Activated CD8-positive, alpha-beta memory T cell treated with anti-CD3 and anti-CD28 coated beads, Interleukin-2, amount 50 U/mL, for 1 hour (primary cell): ENCODE measurements around the gene JAKMIP1.

Experiments used
- DNase-seq: peaks from one replicate; pipeline ENCODE4 v3.0.0-alpha.2; 2020; ENCODE audit errors: extremely low read depth

The JAKMIP1 gene

GRCh38 chr4:6201580-6202091 lies 1.3 kb upstream of the JAKMIP1 start:
- DNase-seq, result no peak

- no peak for DNase-seq
Measured at GRCh38 chr4:6200922-6201362, 593 bp upstream of the JAKMIP1 start.

GRCh38 chr4:6199422-6199921 lies 877 bp downstream of the JAKMIP1 start:
- no peak for DNase-seq

- DNase-seq, result no peak
Measured at GRCh38 chr4:6198768-6199421, 1.5 kb downstream of the JAKMIP1 start.

GRCh38 chr4:6198278-6198677 lies 2.1 kb downstream of the JAKMIP1 start:
- DNase-seq, result peak; percentile 36

- no peak for DNase-seq
Measured at GRCh38 chr4:6197433-6198174, 2.7 kb downstream of the JAKMIP1 start.

- no peak for DNase-seq
Measured at GRCh38 chr4:6196871-6197270, 3.5 kb downstream of the JAKMIP1 start.

- no peak for DNase-seq
Measured at GRCh38 chr4:6196324-6196723, 4.0 kb downstream of the JAKMIP1 start.

GRCh38 chr4:6195602-6196319 lies 4.6 kb downstream of the JAKMIP1 start:
- DNase-seq, result no peak

- DNase-seq, result no peak
Measured at GRCh38 chr4:6194458-6195195, 5.7 kb downstream of the JAKMIP1 start.

- DNase-seq, result no peak
Measured at GRCh38 chr4:6193399-6193798, 7.0 kb downstream of the JAKMIP1 start.

- no peak for DNase-seq
Measured at GRCh38 chr4:6192245-6192644, 8.1 kb downstream of the JAKMIP1 start.

GRCh38 chr4:6191448-6192130 lies 8.8 kb downstream of the JAKMIP1 start:
- DNase-seq, result no peak

GRCh38 chr4:6190486-6190885 lies 9.9 kb downstream of the JAKMIP1 start:
- DNase-seq, result no peak

GRCh38 chr4:6189511-6189910 lies 10.8 kb downstream of the JAKMIP1 start:
- no peak for DNase-seq

GRCh38 chr4:6188687-6189305 lies 11.6 kb downstream of the JAKMIP1 start:
- no peak for DNase-seq

GRCh38 chr4:6184169-6184568 lies 16.2 kb downstream of the JAKMIP1 start:
- DNase-seq, result no peak

GRCh38 chr4:6183740-6184139 lies 16.6 kb downstream of the JAKMIP1 start:
- DNase-seq, result no peak

GRCh38 chr4:6182376-6183280 lies 17.7 kb downstream of the JAKMIP1 start:
- no peak for DNase-seq
